ENCODE data around the gene ZNF678. TPM values are rescaled to one million over a fixed set of nuclear protein-coding genes. Genes with fewer than 3 reads are reported as not detected.

Gene ZNF678
- total and polyA plus RNA-seq, 2 donors (not counting 1 experiment from before 2014, with no cell fraction given): 5.5 to 16.0 TPM

- no peak overlapping the region for H3K9ac ChIP-seq (ENCODE audit: low read length)
- TF ChIP-seq CTCF (IDR thresholded peaks at IDR 0.05) (no peak), EZH2 (IDR thresholded peaks at IDR 0.05; ENCODE audit: borderline replicate concordance, insufficient read depth, low read depth, low read length, poor library complexity, severe bottlenecking) (no peak)
- no peak overlapping the region for H2AFZ ChIP-seq (ENCODE audit: insufficient read depth, low read depth, low read length, poor library complexity, severe bottlenecking)
- no CpG with 5 or more reads among the region's 2 CpGs for WGBS (ENCODE audit: insufficient coverage)
- H3K27ac Mint-ChIP-seq: no peak overlapping the region
- H3K36me3 ChIP-seq (replicated peaks in 1 of 2; ENCODE audit: control extremely low read depth in 1 of 2, control insufficient read depth in 1 of 2, extremely low read depth in 1 of 2, insufficient read depth in 2 of 2, low read length in 1 of 2): no peaks in the 10 kb centered on the region
- no peak overlapping the region for H3K4me3 Mint-ChIP-seq
- ChIA-PET CTCF (no interaction called here), POLR2A (no interaction called here)
- H3K79me2 ChIP-seq (ENCODE audit: control insufficient read depth, insufficient read depth, low read length): no peaks in the 10 kb centered on the region
- DNase-seq (no peak), ATAC-seq (ENCODE audit: low read depth) (no peak)
- no peak overlapping the region for H3K4me2 ChIP-seq (replicated peaks; ENCODE audit: low read depth, low read length, poor library complexity, severe bottlenecking)
- peaks cover 0 to 11% (median 7%) of the 10 kb centered on the region in 3 donors for H3K9me3 ChIP-seq (ENCODE audit: control extremely low read depth in 1 of 3, control insufficient read depth in 2 of 3, insufficient read depth in 1 of 3, low read length in 2 of 3)
- H3K4me1 Mint-ChIP-seq: no peaks in the 10 kb centered on the region
- H3K4me3 ChIP-seq (ENCODE audit: control extremely low read depth in 1 of 5, extremely low read depth in 1 of 5, insufficient read depth in 1 of 5, low read depth in 2 of 5, low read length in 4 of 5): no peak overlapping the region
- peaks cover 6% of the 10 kb centered on the region for H3K27me3 Mint-ChIP-seq
- H3K27me3 ChIP-seq (replicated peaks in 1 of 4; ENCODE audit: control extremely low read depth in 1 of 4, control insufficient read depth in 3 of 4, insufficient read depth in 4 of 4, low read length in 3 of 4): no peaks in the 10 kb centered on the region
- intact Hi-C loops (cut with micrococcal nuclease): no loop called here
- H3K4me1 ChIP-seq (ENCODE audit: control insufficient read depth in 2 of 2, insufficient read depth in 2 of 2, low read length in 2 of 2): no peaks in the 10 kb centered on the region
- no peaks in the 10 kb centered on the region for H4K20me1 ChIP-seq (ENCODE audit: control insufficient read depth, insufficient read depth, low read length, poor library complexity, severe bottlenecking)
- peaks cover 35% of the 10 kb centered on the region for H3K9me3 Mint-ChIP-seq (ENCODE audit: insufficient read depth)
- no peak overlapping the region for H3K27ac ChIP-seq (ENCODE audit: low read length in 2 of 2)
Measured at GRCh38 chr1:227526524-227526923, 36.8 kb upstream of the ZNF678 start.

- no peaks in the 10 kb centered on the region for H3K4me1 Mint-ChIP-seq
- 94% methylated on average over 1 of the region's 3 CpGs for WGBS (ENCODE audit: insufficient coverage)
- POLR2A ChIA-PET: no interaction called here
- Histone ChIP-seq H3K9me3 (ENCODE audit: control extremely low read depth in 1 of 3, control insufficient read depth in 2 of 3, insufficient read depth in 1 of 3, low read length in 2 of 3) (peaks cover 1 to 15% (median 14%) of the 10 kb centered on the region in 3 donors), H3K36me3 (replicated peaks in 1 of 2; ENCODE audit: control extremely low read depth in 1 of 2, control insufficient read depth in 1 of 2, extremely low read depth in 1 of 2, insufficient read depth in 2 of 2, low read length in 1 of 2) (no peaks in the 10 kb centered on the region), H4K20me1 (ENCODE audit: control insufficient read depth, insufficient read depth, low read length, poor library complexity, severe bottlenecking) (no peaks in the 10 kb centered on the region), H3K4me1 (ENCODE audit: control insufficient read depth in 2 of 2, insufficient read depth in 2 of 2, low read length in 2 of 2) (no peaks in the 10 kb centered on the region), H3K9ac (ENCODE audit: low read length) (no peak overlapping the region), H3K4me3 (ENCODE audit: control extremely low read depth in 1 of 5, extremely low read depth in 1 of 5, insufficient read depth in 1 of 5, low read depth in 2 of 5, low read length in 4 of 5) (no peak overlapping the region), H3K79me2 (ENCODE audit: control insufficient read depth, insufficient read depth, low read length) (no peaks in the 10 kb centered on the region), H2AFZ (ENCODE audit: insufficient read depth, low read depth, low read length, poor library complexity, severe bottlenecking) (no peak overlapping the region), H3K27me3 (replicated peaks in 1 of 4; ENCODE audit: control extremely low read depth in 1 of 4, control insufficient read depth in 3 of 4, insufficient read depth in 4 of 4, low read length in 3 of 4) (no peaks in the 10 kb centered on the region), H3K27ac (ENCODE audit: low read length in 2 of 2) (no peak overlapping the region), H3K4me2 (replicated peaks; ENCODE audit: low read depth, low read length, poor library complexity, severe bottlenecking) (no peak overlapping the region)
- DNase-seq: no peak
- ATAC-seq (ENCODE audit: low read depth): no peak
- no peak overlapping the region for H3K4me3 Mint-ChIP-seq
- peaks cover 29% of the 10 kb centered on the region for H3K9me3 Mint-ChIP-seq (ENCODE audit: insufficient read depth)
- CTCF ChIA-PET: no interaction called here
- H3K27me3 Mint-ChIP-seq: peaks cover 8% of the 10 kb centered on the region
- intact Hi-C loops (cut with micrococcal nuclease): no loop called here
- no peak for TF ChIP-seq CTCF (IDR thresholded peaks at IDR 0.05)
- no peak overlapping the region for H3K27ac Mint-ChIP-seq
Measured at GRCh38 chr1:227532019-227532619, 31.2 kb upstream of the ZNF678 start.

Data from B cell (primary cell).